Activated T-helper 9 cell treated with anti-CD3 and anti-CD28 coated beads, Interleukin-2, amount 50 U/mL, for 16 hours (primary cell): ENCODE data around the gene PLA2G4C.
"Not testable (repeated sequence)": the region's sequence is repeated elsewhere in the genome, so short reads cannot be mapped to it uniquely, and the experiment has no call there.

Experiments used
- DNase-seq: peaks from one replicate; pipeline ENCODE4 v3.0.0-alpha.2; 2020; ENCODE audit warnings: low read depth

The PLA2G4C gene

DNA sequence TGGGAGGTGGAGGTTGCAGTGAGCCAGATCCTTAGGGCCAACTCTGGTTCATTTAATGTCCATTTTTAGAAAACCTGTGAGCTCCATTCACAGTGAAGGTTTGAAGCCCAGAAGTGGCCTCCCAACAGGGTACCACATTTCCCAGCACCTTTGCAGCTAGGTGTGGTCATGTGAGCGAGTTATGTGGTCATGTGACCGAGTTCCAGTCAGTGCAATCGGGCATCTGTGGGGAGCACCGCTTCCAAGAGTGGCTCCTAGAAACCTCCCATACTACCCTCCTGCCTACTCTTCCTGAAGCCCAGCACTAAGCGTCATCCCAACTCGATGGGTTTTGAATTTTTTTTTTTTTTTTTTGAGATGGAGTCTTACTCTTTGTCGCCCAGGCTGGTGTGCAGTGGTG is 663 bp upstream of the PLA2G4C start:
- DNase-seq, result no peak

DNA sequence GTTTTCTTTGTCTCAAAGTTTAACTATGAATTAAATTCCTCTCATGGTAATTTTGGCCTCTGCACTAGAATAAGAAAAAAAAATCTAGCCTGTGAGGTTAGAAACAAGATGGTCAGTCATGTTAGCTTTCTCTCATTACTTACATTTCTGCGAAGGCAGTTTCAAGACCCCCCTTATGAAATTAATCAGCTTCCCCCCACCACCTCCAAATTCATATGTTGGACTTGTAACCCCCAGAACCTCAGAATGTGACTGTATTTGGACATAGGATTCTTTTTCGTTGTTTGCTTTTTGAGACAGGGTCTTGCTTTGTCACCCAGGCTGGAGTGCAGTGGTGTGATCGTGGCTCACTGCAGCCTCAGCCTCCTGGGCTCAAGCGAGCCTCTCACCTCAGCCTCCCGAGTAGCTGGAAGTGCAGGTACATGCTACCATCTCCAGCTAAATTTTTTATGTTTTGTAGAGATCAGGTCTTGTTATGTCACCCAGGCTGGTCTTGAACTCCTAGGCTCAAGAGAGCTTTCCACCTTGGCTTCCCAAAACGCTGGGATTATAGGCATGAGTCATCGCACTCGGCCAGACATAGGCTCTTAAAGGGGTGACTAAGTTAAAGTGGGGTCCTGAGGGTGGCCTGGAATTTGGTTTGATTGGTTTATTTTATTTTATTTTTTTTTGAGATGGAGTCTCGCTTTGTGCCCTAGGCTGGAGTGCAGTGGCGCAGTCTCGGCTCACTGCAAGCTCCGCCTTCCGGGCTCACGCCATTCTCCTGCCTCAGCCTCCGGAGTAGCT is 1.4 kb downstream of the PLA2G4C start:
- DNase-seq, result no peak

DNA sequence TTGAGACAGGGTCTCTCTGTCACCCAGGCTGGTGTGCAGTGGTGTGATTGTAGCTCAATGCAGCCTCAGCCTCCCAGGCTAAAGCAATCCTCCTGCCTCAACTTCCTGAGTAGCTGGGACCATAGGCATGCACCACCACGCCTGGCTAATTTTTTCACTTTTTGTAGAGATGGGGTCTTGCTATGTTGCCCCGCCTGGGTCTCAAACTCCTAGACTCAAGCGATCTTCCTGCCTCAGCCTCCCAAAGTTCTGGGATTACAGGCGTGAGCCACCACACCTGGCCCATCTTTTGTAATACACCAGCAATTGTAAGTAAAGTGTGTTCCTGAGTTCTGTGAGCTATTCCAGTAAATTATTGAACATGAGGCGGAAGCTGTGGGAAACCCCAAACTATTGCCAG is 6.7 kb downstream of the PLA2G4C start:
- no peak for DNase-seq

DNA sequence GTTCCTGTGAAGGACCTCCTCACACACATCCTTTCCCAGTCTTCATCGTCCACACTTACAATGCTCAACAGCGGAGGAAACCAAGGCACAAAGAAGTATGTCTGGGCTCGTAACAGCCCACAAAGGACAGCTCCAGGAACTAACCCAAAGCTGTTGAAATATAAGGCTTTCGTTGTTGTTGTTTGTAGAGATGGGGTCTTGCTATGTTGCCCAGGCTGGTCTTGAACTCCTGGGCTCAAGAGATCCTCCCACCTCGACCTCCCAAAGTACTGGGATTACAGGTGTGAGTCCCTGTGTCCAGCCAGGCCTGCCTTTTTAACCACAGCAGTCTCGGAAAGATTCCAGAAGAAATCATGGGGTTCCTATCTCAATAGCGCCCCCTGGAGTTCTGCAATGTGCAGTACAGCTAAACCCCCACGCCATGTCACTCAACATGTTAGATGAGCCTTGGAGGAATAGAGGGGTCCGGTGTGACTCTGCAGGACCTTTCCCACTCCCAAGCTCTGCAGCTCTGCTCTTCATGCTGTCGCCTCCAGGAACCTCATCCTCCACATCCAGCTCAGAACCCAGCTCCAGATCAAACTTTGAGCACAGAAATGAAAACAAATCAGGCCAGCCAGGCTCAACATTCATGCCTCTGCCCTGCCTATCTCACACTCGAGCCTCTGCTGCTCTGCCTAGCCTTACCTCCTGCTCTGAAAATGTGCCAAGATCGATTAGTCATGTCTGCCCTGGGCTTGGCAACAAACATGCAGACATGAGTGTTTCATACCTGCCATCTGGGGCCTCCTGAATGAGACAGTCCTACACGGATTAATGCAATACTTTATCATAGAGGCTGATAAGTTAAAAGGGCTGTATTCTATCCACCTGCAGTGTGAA is 7.5 kb downstream of the PLA2G4C start:
- peak; percentile 9 for DNase-seq

DNA sequence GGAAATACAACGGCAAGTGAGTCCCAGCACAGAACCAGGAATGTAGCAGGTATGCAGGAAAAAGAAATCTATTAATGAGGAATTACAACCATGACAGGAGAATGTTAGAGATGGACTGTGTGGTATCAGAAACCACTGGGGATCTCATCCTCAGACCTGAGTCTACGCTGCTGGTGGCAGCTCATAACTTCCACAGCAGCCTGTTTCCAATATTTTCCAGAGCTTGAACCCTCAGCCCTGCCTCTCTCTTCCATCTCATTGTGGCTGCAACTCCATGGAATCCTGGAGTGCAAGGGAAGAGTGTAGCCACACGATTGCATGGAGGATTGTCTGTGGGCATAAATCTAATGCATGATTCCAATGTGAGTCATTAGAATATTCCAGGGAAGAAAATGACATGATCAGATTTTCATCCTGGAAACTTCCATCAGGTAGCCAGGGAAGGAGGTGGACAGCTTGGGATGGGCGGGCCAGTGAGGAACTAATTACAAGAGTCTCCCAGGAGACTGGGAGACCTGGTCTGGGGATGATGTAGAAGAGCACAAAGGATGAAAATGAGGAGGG is 14.9 kb downstream of the PLA2G4C start:
- DNase-seq, result no peak

DNA sequence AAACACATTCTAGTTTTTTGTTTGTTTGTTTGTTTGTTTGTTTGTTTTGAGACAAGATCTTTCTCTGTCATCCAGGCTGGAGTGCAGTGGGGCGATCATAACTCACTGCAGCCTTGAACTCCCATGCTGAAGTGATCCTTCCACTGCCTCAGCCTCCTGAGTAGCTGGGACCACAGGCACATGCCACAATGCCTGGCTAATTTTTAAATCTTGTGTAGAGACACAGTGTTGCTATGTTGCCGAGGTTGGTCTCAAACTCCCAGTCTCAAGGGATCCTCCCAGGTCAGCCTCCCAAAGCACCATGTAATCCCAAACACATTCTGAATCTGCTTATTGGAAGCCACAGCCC is 15.8 kb downstream of the PLA2G4C start:
- no peak for DNase-seq

DNA sequence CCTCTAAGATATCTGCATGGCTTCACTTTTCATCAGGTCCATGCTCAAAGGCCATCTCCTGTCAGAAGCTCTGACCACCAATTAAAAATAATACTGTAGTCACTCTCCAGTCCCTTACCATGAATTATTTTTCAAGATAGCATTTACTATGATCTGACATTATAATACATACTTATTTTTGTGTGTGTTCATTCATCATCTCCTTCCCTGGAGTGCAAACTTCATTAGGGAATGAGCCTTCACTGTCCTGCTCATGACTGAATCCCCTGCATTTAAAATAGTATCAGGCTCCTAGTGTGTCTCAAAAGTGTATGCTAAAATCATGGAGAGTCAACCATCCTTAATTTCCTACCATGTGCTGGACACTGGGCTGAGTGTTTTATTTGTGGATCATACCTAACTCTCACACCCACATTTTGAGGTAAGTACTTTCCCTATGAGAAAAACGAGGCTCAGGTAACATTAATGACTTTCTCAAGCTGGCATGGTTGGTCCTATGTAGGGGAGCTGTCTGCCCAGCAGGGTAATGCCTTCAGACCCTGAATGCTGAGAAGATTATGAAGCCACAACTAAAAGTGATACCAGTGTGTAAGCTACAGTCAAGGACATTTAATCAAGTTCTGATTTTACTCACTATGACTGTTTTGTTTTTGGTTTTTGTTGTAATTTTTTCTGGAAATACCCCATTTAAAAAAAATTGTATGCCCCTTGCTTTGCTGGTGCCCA is 16.3 kb downstream of the PLA2G4C start:
- no peak for DNase-seq

DNA sequence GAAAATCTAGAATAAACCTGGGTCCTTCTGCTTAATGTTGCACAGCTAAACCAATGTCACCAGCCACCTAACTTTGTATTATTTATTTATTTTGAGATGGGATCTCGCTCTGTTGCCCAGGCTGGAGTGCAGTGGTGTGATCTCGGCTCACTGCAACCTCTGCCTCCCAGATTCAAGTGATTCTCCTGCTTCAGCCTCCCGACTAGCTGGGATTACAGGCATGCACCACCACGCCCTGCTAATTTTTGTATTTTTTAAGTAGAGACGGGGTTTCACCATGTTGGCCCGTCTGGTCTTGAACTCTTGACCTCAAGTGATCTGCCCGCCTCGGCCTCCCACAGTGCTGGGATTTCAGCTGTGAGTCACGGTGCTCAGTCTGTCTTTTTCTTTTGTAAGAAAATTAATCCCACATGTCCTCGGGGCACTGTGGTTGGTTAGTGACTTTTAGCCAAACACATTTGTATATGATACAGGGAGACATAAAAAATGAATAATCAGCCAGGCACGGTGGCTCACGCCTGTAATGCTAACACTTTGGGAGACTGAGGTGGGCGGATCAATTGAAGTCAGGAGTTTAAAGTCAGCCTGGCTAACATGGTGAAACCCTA is 19.4 kb downstream of the PLA2G4C start:
- not testable (repeated sequence) for DNase-seq

DNA sequence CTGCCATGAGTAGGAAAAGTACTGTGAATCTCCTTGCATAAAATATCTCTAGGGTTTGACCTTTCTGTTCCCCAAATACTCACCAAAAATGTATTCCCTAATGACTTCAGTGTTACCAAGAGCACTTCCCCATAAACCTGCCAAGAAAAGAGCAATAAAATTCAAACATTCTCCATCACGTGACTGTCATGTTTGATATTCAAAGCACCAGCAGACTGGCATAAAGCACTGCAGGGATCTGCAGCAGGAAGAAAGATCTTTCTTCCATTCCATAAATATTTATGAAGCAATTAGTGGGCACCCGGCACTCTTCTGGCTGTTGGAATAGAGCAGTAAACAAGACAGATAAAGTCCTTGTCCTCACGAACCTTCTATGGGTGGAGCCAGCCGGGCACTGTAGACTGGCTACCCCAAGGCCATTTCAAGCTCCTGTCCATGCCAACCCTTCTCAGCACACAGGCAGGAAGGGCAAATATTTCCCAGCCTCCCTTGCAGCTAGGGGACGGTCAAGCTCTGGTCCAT is 20.3 kb downstream of the PLA2G4C start:
- no peak for DNase-seq

DNA sequence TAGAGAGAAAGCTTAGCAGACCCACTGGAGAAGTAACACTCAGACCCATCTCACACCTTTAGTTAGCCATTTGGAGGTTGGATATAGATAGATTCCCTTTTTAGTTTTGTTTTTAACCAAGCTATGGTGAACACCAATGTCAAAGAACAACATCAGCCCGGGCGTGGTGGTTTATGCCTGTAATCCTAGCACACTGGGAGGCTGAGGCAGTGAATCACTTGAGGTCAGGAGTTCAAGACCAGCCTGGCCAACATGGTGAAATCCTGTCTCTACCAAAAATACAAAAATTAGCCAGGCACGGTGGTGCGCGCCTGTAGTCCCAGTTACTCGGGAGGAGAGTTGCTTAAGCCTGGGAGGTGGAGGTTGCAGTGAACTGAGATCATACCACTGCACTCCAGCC is 21.6 kb downstream of the PLA2G4C start:
- not testable (repeated sequence) for DNase-seq

DNA sequence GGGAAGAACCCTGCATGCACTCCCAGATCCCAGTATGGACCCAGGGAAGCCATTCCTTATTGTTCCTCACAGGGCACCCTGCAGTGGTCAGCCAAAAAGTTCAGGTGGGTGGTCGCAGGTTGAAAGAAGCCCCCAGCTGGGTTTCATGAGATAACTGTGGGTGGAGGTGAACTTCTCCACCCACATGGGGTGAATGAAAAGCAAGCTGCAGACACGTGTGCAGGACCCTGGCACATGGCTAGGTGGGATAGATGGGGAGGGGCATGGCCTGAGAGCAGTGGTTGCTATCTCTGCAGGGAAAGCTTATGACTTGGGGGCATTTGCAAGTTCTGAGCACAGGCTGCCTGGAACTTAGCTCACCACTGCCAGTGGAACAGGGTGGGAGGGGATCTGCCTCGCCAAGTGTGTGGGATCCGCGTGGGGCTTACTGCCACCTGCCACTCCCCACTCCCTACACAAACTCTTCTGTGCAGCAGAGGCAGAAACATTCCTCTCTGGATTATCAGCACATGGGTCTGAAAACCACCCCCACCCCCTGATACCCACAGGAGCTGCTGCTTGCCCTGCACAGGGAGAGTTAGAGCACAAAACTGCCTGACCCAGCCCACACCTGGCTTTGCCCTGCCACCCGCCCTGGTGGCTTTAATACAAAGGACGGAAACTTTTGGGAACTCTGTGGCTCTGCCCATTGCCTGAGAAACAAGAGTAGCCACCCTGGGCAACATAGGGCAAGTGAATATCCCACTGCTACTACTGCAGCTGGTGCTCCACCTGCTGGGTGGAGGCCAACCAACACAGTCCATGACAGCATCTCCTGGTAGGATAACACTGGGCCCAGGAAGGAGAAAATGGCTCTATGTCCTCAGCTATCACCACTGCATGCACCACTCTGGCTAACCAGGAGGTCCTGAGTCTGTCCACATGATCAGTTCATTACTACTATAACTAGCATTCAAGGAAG is 24.4 kb downstream of the PLA2G4C start:
- DNase-seq, result no peak

DNA sequence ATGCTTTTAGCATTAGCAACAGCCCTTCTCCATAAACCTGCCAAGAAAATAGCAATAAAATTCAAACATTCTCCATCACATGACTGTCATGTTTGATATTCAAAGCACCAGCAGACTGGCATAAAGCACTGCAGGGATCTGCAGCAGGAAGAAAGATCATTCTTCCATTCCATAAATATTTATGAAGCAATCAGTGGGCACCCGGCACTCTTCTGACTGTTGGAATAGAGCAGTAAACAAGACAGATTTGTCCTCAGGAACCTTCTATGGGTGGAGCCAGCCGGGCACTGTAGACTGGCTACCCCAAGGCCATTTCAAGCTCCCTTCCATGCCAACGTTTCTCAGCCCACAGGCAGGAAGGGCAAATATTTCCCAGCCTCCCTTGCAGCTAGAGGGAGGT is 25.5 kb downstream of the PLA2G4C start:
- no peak for DNase-seq

DNA sequence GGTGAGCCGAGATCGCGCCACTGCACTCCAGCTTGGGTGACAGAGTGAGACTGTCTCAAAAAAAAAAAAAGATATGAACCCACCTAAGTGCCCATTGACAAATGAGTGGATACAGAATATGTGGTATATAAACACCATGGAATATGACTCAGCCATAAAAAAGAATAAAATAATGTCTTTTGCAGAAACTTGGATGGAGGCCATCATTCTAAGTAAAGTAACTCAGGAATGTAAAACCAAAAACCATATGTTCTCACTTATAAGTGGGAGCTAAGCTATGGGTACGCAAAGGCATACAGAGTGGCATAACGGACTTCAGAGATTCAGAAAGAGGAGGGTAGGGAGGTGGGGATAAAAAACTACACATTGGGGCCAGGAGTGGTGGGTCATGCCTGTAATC is 29.5 kb downstream of the PLA2G4C start:
- no peak for DNase-seq

DNA sequence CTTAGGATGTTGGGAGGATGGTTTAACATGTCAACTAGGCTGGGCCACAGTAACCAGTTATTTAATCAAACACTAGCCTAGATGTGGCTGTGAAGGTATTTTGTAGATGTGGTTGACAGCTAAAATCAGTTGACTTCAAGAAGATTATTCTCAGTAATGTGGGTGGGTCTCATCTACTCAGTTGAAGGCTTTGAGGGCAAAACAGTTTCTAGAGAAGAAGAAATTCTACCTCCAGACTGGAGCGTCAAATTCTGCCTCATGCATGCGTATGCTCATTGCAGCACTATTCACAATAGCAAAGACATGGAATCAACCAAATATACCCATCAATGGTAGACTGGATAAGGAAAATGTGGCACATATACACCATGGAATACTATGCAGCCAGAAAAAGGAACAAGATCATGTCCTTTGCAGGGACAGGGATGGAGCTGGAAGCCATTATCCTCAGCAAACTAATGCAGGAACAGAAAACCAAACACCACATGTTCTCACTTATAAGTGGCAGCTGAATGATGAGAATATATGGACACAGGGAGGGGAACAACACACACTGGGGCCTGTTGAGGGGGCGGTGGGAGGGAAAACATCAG is 40.3 kb downstream of the PLA2G4C start:
- not testable (repeated sequence) for DNase-seq

DNA sequence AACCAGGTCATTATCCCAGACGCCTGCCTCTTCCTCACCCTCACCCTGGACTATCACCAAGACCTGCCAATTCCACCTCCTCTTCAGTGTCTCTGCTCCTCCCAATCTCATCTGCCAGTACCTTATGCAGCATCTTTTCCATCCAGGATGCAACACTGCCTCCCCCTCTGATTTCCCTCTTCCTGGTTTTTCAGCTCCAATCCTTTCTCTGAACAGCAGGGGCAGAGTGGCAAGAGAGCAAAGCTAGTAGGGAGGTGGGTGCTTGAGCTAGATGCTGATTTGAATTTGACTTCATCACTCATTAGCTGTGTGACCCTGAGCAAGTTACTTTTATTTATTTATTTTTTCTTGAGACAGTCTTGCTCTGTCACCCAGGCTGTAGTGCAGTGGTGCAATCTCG is 41.2 kb downstream of the PLA2G4C start:
- DNase-seq, result no peak

DNA sequence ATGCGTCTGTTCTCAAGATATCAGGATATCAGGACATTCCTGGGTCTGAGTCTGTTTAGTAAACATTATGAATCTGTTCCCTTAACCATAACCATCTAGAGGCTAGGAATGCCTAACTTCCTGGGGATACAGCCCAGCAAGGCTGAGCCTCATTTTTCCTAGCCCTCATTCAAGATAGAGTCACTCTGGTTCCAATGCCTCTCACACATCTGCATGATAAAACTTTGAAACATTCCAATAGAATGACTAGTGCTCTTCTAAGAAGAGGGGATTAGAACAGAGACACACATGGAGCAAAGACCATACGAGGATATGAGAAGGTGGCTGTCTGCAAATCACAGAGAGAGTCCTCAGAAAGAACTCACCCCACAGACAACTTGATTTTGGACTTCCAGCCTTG is 46.1 kb downstream of the PLA2G4C start:
- no peak for DNase-seq

DNA sequence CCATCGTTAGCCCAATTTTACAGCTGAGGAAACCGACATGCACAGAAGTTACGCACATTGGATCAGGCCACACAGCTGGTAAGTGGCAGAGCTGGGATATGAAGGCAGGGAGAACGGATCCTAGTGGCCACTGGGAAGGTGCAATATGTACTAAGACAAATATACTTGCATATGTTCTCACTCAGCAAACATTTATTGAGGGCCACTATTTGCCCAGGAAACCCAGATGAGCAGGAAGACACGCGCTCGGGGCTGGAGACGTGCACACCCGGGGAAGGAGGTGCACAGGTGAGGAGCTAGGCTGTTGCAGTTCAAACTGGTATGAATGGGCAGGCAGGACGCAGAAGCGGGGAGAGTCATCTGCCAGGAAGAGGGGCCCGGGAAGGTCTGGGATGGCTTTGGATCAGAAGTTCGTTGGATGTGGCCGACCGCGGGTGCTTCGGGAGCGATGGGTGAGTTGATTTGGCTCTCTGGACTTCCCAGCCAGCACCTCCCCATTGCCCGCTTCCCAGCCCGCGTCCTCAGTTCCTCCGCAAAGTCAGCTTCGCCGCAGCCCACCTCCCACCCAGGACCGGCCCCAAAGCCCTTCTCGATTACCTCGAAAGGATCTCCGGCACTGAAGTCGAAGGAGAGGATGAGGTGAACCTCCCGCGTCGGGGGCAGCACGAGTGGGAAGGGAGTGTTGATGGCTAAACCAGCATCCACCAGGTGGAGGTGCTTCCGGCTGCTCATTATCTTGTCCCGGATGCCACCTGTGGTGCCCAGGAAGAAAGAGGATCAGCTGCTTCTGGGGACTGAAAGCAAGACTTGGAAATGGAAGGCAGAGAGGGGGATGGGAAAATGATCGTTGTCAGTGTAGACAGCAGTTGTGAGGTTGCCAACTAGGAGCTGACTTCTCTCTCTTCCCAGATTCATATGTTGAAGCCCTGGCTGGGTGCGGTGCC is 48.9 kb downstream of the PLA2G4C start:
- DNase-seq, result no peak

DNA sequence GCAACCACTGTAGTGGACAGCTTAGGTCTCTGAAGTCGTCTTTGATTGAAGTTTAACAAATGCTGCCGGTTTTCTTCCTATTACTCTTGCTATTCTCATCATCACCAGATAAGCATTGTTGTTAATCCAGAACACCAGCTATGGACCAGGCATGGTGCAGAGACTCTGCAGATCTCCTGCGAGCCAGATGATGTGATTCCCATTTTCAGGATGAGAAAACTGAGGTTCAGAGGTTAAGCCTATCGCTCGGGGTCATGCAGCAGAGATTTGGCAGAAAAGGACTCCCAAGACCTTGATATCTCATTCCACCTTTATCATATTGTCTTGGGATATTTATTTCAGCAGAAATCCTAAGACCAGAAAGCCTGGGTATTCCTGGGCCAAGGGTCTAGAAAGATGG is 50.2 kb downstream of the PLA2G4C start:
- DNase-seq, result no peak

DNA sequence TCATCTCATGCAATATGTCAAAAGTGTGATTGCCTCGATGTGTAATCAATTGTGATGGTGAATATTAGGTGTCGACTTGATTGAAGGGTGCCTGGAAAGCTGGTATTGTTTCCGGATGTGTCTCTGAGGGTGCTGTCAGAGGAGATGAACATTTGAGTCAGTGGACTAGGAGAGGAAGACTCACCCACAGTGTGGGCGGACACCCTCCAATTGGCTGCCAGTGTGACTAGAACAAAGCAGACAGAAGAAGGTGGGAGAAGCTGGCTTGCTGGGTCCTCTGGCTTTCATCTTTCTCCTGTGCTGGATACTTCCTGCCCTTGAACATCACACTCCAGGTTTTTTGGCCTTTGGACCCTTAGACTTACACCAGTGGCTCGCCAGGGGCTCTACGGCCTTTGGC is 51.3 kb downstream of the PLA2G4C start:
- no peak for DNase-seq
